HepG2 (cell line): ENCODE measurements around the gene RGS19. TPM values are rescaled to one million over a fixed set of nuclear protein-coding genes. Genes with fewer than 3 reads are reported as not detected.

ENCODE experiments used
- ASH2L ChIP-seq: fragments of 300-600, 200-600 bp; sonication (generic); IDR thresholded peaks from 2 replicates; pipeline ENCODE4 v1.7.0; 2017; ENCODE audit warnings: low read depth, mild to moderate bottlenecking, moderate library complexity, mixed read lengths, low read length; ENCODE audit not compliant: insufficient read length
- ATF7-NPFF ChIP-seq: sonication (generic); formaldehyde crosslinking; IDR thresholded peaks from 2 replicates; pipeline ENCODE4 v1.8.1; 2023; ENCODE audit warnings: mild to moderate bottlenecking, low read depth, missing genetic modification reagents, moderate library complexity
- HIC2 ChIP-seq: sonication (generic); formaldehyde crosslinking; IDR thresholded peaks from 2 replicates; pipeline ENCODE4 v1.9.0; 2022; ENCODE audit warnings: low read depth, missing genetic modification reagents
- JUNB ChIP-seq: sonication (generic); formaldehyde crosslinking; IDR thresholded peaks from 2 replicates; pipeline ENCODE4 v1.8.0; 2022; ENCODE audit warnings: missing genetic modification reagents, mild to moderate bottlenecking, borderline replicate concordance
- KDM2A ChIP-seq: sonication (generic); formaldehyde crosslinking; IDR thresholded peaks from 2 replicates; pipeline ENCODE4 v1.4.0; 2020; ENCODE audit warnings: low read depth, missing genetic modification reagents, borderline replicate concordance
- NR2F1 ChIP-seq, 2 experiments: fragments of 450-650 bp in 1 of 2; formaldehyde crosslinking in 1 of 2; IDR thresholded peaks; 2 replicates each; pipeline versions ENCODE4 v1.5.0 to v1.6.1; 2016 to 2020; ENCODE audit warnings: mild to moderate bottlenecking in 1 of 2, missing compliant biosample characterization in 1 of 2, missing genetic modification reagents in 1 of 2, moderate library complexity in 1 of 2
- SALL1 ChIP-seq: sonication (generic); formaldehyde crosslinking; IDR thresholded peaks from 2 replicates; pipeline ENCODE4 v1.8.0; 2022; ENCODE audit warnings: mild to moderate bottlenecking, missing genetic modification reagents
- SAP130 ChIP-seq: IDR thresholded peaks from 2 replicates; pipeline ENCODE4 v1.6.1; 2016; ENCODE audit warnings: low read depth
- SMC3 ChIP-seq: IDR thresholded peaks from 2 replicates; pipeline ENCODE4 v1.6.1; 2011; ENCODE audit warnings: low read length, improper control_type of control experiment
- SRSF1 ChIP-seq: fragments of 200-400 bp; formaldehyde crosslinking; optimal IDR thresholded peaks from 2 replicates; pipeline ENCODE3; 2017; ENCODE audit warnings: mild to moderate bottlenecking, low read depth, low read length, moderate library complexity
- TFDP1 ChIP-seq: IDR thresholded peaks from 2 replicates; pipeline ENCODE4 v1.6.1; 2016; ENCODE audit warnings: missing compliant biosample characterization, missing genetic modification reagents, borderline replicate concordance
- ZFP37 ChIP-seq: sonication (generic); formaldehyde crosslinking; IDR thresholded peaks from 2 replicates; pipeline ENCODE4 v1.4.0; 2020; ENCODE audit warnings: missing genetic modification reagents, borderline replicate concordance
- ZMAT3 ChIP-seq: sonication (generic); formaldehyde crosslinking; conservative IDR thresholded peaks from 2 replicates; pipeline ENCODE4 v1.7.0; 2021; ENCODE audit warnings: missing genetic modification reagents
- ZNF331 ChIP-seq: sonication (generic); formaldehyde crosslinking; IDR thresholded peaks from 2 replicates; pipeline ENCODE4 v1.4.0; 2020; ENCODE audit warnings: missing genetic modification reagents
- ZNF441 ChIP-seq: sonication (generic); formaldehyde crosslinking; IDR thresholded peaks from 2 replicates; pipeline ENCODE4 v1.7.0; 2021; ENCODE audit warnings: missing genetic modification reagents, borderline replicate concordance
- ZNF660 ChIP-seq: sonication (generic); formaldehyde crosslinking; IDR thresholded peaks from 2 replicates; pipeline ENCODE4 v1.5.1; 2020; ENCODE audit warnings: mild to moderate bottlenecking, low read depth, missing genetic modification reagents, borderline replicate concordance
- ZNF746 ChIP-seq: sonication (generic); formaldehyde crosslinking; IDR thresholded peaks from 2 replicates; pipeline ENCODE4 v1.8.0; 2022; ENCODE audit warnings: mild to moderate bottlenecking, missing genetic modification reagents
- ZSCAN25 ChIP-seq: sonication (generic); formaldehyde crosslinking; IDR thresholded peaks from 2 replicates; pipeline ENCODE4 v1.8.0; 2022; ENCODE audit warnings: mild to moderate bottlenecking, missing genetic modification reagents
- polyA plus RNA-seq, 8 experiments: library from polyadenylated mRNA; depleted of rRNA in 3 of 8; stranded (reverse) in 7 of 8; unstranded in 1 of 8; fragments of >200 nt; fragmentation: Illumina TruSeq in 4 of 8; extraction: Trizol in 4 of 8; gene quantifications; 2 replicates each; pipeline versions ENCODE4 v1.2.1 to v1.2.3, GENCODE V29; 2011 to 2016; ENCODE audit warnings: low read depth in 4 of 8, missing spikeins in 1 of 8, mixed read lengths in 1 of 8; ENCODE audit not compliant: insufficient read depth in 1 of 8
- total RNA-seq, 5 experiments: library from RNA; depleted of rRNA; stranded (reverse); fragments of >200 nt; fragmentation: Illumina TruSeq; extraction: Trizol; gene quantifications; 2 replicates each; pipeline ENCODE4 v1.2.3, GENCODE V29; 2016; ENCODE audit warnings: low read depth in 1 of 5
- TF ChIP-seq, protein P1 (sequence below): sonication (generic); formaldehyde crosslinking; IDR thresholded peaks from 2 replicates; pipeline ENCODE4 v1.9.0; 2021; ENCODE audit warnings: missing genetic modification reagents, borderline replicate concordance

Gene RGS19
- total and polyA plus RNA-seq, 2 of the 13 experiments (the other 11 are each of a cell fraction or from before 2014, with no cell fraction given), result 10.7 to 11.9 TPM

- no peak for TF ChIP-seq ZFP37
- no peak for TF ChIP-seq ASH2L
- TF ChIP-seq TFDP1 (CRISPR knock-in tag), result peak; percentile 58; the same call in 1 of the 2 replicates
- 0 out of 2 replicates have a peak, but pooled peaks have one; percentile 32 for TF ChIP-seq ATF7-NPFF (CRISPR knock-in tag)
- TF ChIP-seq ZNF331 (CRISPR knock-in tag), result peak; percentile 45; the same call in 1 of the 2 replicates
- TF ChIP-seq ZNF660, result no peak
- 0 out of 2 replicates have a peak, but pooled peaks have one; percentile 31 for TF ChIP-seq ZNF441 (CRISPR knock-in tag)
- TF ChIP-seq ZMAT3 (CRISPR knock-in tag), result 0 out of 2 replicates have a peak, but pooled peaks have one; percentile 9
- no peak for TF ChIP-seq JUNB (CRISPR knock-in tag)
- TF ChIP-seq ZSCAN25, result 0 out of 2 replicates have a peak, but pooled peaks have one; percentile 7
- TF ChIP-seq HIC2 (CRISPR knock-in tag), result 0 out of 2 replicates have a peak, but pooled peaks have one; percentile 9
- no peak for TF ChIP-seq NR2F1 (CRISPR knock-in tag; IDR thresholded peaks at IDR 0.05)
- 0 out of 2 replicates have a peak, but pooled peaks have one; percentile 14 for TF ChIP-seq SALL1 (CRISPR knock-in tag)
- TF ChIP-seq SRSF1, result no peak
- peak; percentile 2; the same call in 1 of the 2 replicates for TF ChIP-seq SMC3
- TF ChIP-seq, protein P1, sequence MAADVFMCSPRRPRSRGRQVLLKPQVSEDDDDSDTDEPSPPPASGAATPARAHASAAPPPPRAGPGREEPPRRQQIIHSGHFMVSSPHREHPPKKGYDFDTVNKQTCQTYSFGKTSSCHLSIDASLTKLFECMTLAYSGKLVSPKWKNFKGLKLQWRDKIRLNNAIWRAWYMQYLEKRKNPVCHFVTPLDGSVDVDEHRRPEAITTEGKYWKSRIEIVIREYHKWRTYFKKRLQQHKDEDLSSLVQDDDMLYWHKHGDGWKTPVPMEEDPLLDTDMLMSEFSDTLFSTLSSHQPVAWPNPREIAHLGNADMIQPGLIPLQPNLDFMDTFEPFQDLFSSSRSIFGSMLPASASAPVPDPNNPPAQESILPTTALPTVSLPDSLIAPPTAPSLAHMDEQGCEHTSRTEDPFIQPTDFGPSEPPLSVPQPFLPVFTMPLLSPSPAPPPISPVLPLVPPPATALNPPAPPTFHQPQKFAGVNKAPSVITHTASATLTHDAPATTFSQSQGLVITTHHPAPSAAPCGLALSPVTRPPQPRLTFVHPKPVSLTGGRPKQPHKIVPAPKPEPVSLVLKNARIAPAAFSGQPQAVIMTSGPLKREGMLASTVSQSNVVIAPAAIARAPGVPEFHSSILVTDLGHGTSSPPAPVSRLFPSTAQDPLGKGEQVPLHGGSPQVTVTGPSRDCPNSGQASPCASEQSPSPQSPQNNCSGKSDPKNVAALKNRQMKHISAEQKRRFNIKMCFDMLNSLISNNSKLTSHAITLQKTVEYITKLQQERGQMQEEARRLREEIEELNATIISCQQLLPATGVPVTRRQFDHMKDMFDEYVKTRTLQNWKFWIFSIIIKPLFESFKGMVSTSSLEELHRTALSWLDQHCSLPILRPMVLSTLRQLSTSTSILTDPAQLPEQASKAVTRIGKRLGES (CRISPR knock-in tag), result peak; percentile 33; the same call in 1 of the 2 replicates
- peak; percentile 35; the same call in 1 of the 2 replicates for TF ChIP-seq ZNF746 (CRISPR knock-in tag)
- TF ChIP-seq SAP130 (CRISPR knock-in tag), result peak; percentile 69
- TF ChIP-seq KDM2A (CRISPR knock-in tag), result peak; percentile 53; the same call in 1 of the 2 replicates
Measured at GRCh38 chr20:64049060-64049877, 30.0 kb downstream of the RGS19 start, which contains the start of gene SOX18 (continued).
